ENCODE results near the gene ICAM1. TPM values are rescaled to one million over a fixed set of nuclear protein-coding genes. Genes with fewer than 3 reads are reported as not detected.

Gene ICAM1
- total RNA-seq, 1 experiment from 2014 or later = 4.8 TPM

DNA sequence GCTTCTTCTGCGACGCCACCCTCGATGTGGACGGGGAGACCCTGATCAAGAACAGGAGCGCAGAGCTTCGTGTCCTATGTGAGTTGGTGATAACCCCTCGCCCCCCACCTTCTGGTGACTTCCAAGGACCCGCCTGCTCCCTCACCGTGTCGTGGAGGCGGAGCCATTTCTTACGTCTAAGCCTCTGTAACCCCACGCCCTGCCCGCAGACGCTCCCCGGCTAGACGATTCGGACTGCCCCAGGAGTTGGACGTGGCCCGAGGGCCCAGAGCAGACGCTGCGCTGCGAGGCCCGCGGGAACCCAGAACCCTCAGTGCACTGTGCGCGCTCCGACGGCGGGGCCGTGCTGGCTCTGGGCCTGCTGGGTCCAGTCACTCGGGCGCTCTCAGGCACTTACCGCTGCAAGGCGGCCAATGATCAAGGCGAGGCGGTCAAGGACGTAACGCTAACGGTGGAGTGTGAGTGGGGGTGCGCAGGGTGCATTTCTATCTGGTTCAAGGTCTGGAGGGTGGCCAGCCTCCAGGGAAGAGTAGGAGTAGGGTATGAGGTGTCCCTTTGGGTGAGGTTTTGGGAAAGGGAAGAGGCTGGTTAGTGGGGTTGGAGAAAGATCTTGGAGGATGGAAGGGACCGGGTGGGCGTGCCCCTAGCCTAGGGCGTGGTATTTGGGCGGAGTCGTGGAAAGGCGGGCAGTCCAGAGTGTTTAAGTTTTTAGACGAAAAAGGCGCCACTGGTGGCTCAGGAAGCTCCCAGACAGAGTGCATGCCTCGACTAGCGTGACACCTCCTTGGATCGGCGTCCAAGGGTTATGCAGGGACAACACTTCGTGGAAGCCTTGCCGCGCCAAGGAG is 22.1 kb downstream of the ICAM1 start:
- no peak for DNase-seq (ENCODE audit: low spot score)

DNA sequence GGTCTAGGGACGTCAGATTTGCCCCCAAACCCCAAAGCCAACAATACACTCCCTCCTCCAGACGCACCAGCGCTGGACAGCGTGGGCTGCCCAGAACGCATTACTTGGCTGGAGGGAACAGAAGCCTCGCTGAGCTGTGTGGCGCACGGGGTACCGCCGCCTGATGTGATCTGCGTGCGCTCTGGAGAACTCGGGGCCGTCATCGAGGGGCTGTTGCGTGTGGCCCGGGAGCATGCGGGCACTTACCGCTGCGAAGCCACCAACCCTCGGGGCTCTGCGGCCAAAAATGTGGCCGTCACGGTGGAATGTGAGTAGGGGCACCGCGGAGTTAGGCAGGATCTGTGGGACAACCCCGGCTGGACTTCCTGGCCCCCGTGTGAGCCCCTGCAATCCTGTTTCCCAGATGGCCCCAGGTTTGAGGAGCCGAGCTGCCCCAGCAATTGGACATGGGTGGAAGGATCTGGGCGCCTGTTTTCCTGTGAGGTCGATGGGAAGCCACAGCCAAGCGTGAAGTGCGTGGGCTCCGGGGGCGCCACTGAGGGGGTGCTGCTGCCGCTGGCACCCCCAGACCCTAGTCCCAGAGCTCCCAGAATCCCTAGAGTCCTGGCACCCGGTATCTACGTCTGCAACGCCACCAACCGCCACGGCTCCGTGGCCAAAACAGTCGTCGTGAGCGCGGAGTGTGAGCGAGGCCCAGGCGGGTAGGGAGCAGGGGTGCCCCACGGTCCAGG is 22.9 kb downstream of the ICAM1 start:
- no peak for DNase-seq (ENCODE audit: low spot score)

DNA sequence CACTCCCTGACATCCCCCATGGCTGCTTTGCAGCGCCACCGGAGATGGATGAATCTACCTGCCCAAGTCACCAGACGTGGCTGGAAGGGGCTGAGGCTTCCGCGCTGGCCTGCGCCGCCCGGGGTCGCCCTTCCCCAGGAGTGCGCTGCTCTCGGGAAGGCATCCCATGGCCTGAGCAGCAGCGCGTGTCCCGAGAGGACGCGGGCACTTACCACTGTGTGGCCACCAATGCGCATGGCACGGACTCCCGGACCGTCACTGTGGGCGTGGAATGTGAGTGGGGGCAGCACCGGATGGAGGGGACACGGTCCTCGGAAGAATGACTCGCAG is 23.4 kb downstream of the ICAM1 start:
- DNase-seq (ENCODE audit: low spot score) = no peak

DNA sequence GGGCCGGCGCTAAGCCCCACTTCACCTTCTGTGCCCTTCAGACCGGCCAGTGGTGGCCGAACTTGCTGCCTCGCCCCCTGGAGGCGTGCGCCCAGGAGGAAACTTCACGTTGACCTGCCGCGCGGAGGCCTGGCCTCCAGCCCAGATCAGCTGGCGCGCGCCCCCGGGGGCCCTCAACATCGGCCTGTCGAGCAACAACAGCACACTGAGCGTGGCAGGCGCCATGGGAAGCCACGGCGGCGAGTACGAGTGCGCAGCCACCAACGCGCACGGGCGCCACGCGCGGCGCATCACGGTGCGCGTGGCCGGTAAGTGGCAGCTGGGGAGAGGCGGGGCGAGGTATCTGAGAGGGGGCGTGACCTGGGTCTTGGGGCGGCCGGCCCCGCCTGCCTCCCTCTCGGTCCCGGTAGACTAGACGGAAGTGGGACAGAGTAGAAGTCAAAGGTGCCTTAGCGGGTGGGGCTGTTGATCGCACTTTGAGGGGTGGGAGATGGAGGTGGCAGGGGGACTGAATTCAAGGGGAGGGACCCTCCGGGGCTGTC is 24.5 kb downstream of the ICAM1 start:
- DNase-seq (ENCODE audit: low spot score) = no peak

DNA sequence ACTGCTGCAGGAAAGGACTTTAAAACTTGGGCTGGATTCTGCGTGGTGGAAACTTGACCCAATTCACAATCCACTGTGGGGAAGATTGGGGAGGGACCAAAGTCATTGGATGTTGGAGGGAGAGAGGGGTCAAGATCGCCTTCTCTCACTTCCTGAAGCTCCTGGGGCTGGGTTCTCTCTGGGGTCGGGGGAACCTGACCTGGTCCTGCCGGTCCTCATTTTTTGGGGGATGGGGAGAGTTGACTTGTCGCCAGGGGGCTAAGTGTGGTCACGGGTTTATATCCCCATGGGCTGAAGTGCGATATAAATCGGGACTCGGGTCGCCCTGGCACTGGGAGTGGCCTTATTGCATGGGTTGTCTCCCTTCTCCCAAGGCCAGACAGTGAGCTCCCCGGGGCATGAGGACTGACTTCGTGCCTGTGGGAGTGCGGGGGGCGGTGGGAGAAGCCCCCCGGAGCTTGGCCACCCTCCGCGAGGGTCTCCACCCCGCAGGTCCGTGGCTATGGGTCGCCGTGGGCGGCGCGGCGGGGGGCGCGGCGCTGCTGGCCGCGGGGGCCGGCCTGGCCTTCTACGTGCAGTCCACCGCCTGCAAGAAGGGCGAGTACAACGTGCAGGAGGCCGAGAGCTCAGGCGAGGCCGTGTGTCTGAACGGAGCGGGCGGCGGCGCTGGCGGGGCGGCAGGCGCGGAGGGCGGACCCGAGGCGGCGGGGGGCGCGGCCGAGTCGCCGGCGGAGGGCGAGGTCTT is 25.1 kb downstream of the ICAM1 start:
- DNase-seq (ENCODE audit: low spot score) = no peak

DNA sequence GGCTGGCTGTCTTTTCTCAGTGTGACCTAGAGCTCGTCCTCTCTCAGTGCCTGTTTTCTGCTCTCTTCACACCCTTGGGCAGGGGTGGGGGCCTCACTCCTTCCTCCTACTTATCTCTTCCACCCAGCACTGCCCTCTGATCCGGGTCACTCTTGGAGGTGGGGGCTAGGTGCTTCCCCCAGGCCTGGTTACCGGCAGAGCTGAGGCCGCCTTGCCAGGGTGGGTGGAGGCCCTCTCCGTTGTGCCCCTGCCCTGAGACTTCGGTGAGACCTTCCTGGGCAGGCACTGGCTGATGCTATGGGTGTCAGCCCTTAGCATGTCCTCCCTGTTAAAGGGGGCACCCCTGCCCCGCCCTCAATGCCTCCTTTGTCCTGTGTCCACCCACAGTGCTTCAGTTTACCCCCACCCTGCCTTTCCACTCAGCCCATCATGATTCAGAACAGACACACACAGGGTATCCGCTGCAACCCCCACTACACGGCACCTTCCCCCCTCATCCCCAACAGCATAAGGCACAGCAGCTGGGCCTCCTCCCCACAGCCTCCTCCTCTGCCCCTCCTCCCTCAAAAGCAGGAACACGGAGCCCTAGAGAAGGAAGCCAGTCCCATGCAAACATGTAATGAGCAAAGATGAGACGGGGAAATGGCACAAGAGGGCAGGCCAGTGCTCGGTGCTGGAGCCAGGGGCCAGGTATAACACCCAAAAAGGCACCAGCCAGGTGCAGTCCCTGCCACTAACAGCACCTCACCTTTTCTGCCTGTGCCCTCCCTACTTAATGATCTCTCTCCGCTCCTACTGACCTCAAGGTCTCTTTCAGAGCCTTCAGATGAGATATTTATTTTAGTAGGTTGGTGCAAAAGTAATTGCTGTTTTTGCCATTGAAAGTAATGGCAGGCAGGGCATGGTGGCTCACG is 28.9 kb downstream of the ICAM1 start:
- no peak for DNase-seq (ENCODE audit: low spot score)

DNA sequence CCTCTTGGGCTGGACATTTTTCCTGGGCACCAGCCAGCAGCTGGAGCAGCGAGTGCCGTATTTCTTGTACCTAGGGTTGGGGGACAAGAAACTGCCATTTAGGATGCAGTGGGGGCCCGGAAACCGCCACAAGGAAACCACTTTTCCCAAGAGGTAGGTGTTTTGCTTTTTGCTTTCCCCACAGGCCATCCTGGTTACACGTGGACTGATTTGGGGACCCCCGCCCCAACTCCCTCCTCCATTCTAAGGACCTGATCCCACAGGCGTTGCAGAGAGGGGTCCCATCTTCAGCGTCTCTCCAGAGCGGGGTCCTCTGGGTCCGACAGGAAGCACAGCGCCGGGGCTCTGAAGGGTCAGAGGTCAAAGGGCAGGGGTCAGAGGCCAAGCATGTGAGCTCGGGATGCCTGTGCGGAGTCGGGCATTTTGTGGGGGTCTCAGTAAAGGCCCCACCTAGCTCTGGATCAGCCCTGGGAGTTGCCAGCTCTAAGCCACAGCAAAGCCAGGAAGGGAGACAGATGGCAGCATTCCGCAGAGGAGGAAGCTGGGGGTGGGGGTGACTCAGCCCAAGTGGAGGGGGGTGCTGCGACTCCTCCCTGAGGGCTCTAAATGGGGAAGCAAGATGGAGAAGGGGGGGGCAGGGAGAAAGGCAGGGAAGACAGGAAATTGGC is 34.4 kb downstream of the ICAM1 start:
- no peak for DNase-seq (ENCODE audit: low spot score)

DNA sequence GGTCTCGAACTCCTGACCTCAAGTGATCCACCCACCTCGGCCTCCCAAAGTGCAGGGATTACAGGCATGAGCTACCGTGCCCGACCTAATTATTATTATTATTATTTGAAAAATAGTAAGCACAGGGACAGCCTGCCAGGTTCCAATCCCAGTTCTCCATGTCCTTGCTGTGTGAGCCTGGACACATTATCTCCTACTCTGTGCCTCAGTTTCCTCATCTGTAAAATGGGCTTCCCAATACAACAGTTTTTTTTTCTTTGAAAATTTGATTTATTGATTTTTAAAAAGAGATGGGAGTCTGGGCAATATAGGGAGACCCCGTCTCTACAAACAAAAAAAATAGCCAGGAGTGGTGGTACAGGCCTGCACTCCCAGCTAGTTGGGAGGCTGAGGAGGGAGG is 35.4 kb downstream of the ICAM1 start:
- DNase-seq (ENCODE audit: low spot score) = no peak

DNA sequence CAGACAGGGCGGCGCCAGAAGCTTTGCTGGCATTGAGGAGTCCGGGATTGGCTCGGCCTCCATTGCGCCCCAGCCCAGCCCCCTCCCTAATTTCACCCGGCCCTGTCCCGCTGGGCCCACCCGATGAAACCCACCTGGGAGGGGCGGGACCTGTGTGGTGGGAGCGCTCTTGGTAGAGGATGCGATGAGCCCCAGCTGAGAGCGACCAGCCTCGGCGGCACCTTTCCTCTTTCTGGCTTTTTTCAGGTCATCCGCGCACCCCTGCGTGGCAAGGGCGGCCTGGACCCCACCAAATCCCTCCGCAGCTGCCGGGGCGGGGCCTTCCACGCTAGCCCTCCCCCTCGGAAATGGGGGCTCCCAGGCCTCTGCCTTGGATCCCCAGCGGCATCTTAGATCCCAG is 38.5 kb downstream of the ICAM1 start, which contains the start of gene ZGLP1:
ZGLP1 (minus strand) TSS at position 393 of the 400 bp plus-strand sequence.
- no peak for DNase-seq (ENCODE audit: low spot score)

DNA sequence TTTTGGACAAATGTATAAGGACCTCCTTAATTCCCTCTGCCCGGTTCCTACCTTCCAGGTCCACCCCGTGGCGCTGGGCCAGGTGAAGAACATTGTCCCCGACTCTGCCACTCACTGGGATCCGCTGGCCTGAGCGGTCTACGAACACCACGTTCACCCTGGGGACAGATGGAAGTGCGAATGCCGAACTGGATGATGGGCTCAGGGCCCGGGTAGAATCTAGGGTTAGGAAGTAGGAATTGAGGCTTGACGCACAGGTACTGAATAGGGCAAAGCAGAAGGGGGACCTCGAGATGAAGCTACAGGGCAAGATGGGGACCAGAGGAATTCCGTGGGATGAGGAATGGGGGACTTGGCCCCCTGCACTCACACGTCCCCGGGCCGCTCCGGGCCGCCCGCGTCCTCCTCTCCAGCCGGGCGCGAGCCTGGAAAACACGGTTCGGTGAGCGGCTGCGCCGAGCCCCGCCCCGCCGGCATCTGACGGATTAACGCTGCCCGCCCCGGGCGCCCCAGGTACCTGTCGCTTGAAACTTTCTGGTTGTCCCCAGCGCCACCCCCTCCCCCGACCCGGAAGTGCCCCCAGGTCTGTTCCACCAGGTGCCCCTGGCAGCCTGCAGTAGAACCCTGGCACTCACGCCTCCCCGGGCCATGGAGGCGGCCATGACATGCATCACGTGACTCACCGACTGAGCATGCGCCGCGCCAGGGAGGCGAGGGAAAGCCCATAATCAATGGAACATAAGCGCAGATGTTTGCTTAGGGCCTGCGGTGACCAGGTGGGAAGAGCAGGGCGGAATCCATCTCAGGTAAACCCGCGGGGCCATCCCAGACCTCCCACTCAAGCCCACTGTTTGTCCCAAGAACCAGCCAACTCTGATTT is 44.7 kb downstream of the ICAM1 start, which contains the start of gene FDX2:
FDX2 (minus strand) TSS at position 681 of the 880 bp plus-strand sequence; CDS start at position 662, 19 bp downstream.
- peak; percentile 82 for DNase-seq (ENCODE audit: low spot score)

DNA sequence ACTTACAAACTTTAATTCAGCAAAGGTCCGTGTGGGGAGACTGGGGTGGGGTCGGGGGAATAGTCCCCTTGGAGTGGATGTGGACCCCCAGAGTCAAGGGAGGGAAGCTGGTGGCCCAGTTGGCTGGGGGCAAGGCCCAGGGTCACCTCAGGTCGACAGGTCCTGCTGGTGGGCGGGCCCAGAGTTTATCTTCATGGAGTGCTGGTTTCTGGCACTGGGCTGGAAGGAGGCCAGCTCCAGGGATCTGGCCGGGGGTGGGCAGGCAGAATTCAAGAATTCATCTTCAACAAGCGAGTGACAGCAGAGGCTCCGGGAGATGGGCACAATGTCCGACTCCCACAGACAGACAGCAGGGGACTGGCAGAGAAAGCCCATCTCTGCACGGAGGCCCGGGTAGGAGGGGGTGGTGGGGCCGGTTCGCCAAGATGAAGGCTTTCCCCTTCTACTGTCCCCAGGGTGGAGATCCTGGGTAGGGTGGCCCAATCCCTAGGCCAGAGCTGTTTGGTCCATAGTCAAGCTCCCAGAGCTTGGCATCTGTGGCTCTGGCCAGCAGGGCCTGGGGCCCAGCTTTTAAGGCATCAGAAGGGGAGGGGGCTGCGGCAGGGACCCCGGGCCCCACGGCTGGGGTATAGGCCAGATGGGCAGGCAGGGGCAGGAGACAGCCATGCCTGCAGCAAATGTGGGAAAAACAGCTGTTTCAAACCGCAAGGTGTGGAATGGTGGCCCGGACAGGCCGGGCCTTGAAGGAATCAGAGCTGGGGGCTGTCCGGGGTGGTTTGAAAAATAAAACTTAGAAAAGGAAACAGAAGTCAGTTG is 45.5 kb downstream of the ICAM1 start:
- no peak for DNase-seq (ENCODE audit: low spot score)

DNA sequence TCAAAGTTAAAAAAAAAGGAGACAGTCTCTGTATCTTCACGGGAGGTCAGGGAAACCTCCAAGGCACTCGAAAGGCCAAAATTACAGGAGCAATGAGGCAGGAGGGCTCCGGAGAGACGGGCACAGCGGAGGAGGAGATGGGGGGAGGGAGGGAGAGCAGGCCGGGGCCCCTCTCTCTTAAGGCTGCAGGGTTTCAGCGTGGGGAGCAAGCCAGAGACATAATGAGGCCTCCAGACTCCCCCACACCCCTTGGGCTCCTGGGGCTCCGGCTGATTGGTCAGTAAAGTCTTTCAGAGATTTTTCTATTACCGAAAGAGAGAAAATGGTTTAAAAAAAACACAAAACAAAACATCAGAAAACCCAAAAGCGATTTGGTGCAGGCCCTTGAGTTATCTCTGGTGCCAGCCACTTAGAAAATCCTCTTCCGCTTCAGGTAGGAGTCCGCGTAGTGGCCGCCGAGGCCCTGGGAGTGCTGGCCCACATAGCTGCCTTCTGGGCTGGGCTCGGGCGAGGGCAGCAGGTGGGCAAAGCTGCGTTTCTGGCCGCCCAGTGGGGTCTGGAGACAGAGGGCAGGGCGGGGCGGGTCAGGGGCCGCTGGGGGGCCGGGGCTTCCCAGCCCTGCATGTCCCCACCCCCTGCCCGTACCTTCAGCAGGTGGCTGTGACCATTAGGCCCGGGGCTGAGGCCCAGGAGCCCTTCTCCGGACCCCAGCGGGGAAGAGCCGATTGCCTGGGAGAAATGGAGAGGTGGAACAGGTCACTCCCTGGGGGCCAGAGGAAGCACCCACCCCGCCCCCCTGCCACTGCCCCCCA is 46.3 kb downstream of the ICAM1 start:
- no peak for DNase-seq (ENCODE audit: low spot score)

DNA sequence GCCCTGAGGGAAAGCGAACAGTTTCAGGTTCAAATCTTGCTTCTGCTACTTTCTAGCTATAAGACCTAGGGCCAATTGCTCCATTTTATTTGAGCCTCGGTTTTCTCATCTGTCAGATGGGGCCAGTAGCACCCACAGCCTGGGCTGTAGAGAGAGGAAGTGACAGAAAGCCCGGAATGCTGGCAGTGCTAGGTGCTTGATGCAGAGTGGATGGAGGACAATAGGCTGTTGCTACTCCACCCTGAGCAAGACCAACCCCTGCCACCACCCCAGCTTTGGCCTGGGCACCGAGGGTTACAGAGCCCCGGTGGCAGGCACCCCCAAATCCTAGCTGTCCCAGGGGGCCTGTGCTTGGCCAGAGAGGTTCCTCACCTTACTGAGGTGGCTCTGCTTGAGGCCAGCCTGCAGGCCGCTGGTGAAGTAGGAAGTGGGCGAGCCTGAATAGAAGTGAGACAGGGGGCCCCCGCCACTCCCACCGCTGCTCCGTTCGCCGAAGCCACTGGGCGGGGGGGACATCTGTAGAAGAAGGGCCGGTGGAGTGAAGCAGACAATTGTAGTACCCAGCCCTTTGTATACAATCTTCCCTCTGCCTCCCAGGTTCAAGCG is 47.0 kb downstream of the ICAM1 start:
- DNase-seq (ENCODE audit: low spot score) = no peak

DNA sequence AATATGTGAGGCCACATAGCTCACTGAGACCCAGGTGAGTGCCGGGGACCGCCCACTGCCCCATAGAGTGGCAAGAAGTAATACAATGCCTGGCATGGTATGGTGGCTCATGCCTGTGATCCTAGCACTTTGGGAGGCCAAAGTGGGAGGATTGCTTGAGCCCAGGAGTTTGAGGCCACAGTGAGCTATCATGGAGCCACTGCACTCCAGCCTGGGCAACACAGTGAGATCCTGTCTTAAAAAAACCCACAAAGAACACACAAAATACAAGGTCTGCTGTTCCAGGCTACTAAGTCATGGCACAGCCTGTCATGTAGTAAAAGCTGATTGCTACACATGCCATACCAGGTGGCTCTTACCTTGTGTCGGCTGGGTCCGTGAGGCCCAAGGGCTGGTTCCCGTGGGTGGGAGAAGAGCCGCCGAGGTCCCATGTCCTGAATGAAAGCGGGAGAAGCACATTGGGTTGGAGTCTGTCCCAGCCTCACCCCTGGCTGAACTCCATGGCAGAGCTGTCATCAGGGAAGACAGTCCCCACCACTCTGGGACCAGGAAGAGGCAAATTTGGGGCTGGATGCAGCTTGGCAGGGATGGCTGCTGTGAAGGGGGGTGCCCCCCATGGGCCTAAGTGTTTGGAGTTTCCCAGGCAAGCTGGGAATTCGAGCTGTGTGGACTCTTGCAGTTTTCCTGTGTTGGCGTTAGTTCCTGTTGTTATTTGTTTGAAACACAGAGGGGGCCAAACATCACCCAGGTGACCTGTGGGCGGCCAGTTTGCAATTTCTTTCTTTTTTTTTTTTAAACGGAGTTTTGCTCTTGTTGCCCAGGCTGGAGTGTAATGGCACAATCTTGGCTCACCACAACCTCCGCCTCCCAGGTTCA is 48.1 kb downstream of the ICAM1 start:
- DNase-seq (ENCODE audit: low spot score) = no peak

DNA sequence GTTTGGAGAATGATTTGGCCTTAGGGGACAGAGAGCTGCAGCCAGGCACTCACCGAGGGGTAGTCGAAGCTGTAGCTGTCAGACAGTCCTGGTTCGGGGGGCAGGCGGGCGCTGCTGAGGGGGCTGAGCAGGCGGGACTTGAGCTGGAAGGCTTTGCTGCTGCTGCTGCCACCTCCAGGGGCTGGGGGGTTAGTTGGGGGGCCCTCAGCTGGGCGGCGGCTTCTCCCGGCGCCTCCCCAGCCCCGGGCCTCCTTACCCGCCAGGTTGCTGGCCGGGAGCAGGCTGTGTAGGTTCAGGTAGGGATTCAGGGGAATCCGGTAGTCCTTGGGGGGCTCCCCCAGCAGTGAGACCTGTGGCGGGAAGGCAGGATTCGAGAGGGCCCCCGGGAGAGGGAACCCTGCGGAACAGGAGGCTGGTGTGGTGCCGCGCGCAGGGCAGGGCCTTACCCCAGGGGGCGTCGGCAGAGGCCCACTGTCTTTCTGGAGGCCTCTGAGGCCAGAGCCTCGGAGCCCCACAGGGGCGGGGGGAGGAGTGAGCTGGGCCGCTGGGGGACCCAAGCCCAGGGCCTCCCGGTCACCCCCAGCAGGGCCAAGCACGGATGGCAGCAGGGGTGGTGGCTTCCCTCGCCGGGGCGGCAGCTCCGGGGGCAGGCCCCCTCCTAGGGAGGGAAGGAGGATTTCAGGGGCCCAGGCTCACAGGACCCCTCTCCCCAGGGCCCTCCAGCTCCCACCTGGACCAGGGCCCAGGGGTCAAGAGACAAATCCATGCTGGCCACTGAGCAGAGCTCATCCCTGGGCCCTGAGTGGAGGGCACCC is 49.9 kb downstream of the ICAM1 start:
- no peak for DNase-seq (ENCODE audit: low spot score)

All from HT-29 (cell line).